ENCODE results near the gene IGHMBP2.

IGHMBP2 gene

GRCh38 chr11:68939583-68940555 lies 36.2 kb downstream of the IGHMBP2 start:
- no peak for DNase-seq (ENCODE audit: low spot score)

DNA sequence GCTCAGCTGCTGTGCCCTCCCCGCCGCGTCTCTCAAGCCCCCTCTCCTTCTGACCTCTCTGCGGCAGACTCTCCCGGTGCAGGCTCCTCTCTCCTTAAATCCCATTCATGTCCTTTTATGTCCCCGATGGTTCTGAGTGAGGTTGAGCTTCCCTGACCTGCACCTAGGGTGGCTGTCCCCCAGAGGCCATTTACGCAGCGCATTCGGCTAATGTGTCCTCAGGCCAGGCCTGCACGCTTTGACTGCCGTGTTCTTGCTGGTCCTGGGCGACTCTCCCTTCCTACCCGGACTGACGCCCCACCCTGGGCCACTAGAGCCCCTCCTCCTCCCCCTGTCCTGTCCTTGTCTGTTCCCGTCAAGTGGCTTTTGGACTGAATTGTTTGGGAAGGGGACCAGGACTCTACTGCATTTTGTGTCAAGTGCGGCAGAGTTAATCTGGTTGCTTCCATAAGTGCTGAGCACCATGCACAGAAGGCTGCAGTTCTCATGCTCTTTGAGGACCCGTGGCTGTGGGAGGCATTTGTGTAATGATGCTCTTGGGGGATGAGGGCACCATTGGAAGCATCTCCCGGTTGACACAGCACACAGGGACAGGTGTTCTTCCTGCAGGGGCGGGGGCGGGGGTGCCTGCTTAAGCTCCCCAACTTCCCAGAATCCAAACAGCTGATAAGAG lies 37.1 kb downstream of the IGHMBP2 start:
- DNase-seq (ENCODE audit: low spot score), result no peak

DNA sequence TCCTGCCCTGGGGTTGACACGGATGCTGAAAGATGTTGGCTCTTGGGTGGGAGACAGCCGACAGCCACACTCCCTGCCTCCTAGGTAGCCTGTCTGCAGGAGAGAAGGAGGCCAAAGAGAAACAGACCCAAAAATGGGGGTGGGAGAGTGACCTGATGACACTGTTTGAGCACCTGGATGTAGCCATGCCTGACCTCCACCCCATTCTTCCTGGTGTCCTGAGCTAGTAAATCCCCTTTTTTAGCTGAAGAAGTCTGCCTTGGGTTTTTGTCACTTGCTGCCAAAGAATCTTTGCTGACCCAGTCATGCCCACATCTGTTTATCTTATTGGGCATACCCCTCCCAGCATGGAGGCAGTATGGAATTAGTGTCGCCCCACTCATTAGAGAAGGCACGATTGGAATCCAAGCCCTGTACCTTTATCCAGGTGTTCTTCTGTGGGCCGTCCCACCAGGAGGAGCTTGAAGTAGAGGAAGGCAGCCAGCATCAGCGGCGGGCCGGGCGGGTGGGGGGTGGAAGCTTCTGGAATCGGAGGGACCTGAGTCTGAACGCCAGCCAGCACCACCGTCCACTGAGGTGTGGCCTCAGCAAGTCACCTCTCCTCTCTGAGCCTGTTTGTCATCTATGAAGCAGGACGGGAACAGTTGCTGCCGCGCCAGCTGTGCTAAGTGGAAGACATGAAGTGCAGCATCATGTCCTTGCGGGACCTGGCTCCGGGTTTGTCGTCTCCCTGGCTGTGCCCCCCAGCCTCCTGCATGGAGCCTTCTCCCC lies 37.8 kb downstream of the IGHMBP2 start:
- DNase-seq (ENCODE audit: low spot score), result no peak

DNA sequence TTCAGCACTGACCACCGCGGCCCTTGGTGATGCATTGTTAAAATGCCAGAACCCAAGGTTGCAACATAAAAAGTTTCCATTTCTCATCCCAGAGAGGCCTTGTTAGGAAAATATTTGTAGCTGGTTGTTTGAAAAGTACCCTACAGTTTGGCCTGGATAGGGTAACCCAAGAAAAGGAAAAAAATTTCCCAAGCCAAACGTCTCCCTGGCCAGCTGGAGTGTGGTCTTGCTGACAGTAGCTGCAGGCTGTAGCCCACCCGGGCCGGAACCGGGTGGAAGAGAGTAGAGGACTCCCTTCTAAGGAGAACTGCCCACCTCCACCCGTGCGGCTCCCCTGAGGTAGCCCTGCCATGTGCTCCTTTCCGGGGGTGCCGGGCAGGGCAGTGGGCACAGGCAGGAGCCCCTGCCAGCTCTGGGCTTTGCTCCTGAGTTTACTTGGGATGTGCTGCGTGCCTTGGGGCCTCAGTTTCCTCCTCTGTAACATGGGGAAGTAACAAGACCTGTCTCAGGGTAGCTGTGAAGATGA lies 38.5 kb downstream of the IGHMBP2 start:
- DNase-seq (ENCODE audit: low spot score), result no peak

DNA sequence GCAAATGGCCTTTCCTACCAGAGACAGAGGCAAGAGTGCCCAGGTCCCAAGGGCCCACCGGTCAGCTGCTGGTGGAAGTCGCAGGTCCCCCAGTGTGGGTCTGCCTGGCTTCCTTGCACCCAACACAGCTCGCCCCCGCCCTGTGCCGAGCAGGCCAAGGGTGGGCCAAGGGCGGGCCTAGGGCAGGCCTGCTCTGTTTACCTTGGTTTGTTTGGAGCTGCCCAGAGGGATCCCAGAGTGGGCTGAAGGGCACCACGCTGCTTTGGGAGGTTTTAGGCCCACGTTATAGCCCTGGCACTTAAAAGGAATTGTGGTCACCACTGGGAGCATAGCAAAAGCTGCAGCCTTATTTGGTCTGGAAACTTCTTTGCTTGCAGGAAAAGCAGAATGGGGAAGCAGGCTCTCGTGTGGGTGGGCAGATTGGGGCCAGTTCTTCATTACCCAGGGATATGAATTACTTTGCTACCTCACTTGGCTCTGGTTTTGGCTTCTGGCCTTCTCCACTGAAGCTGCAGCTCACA lies 39.1 kb downstream of the IGHMBP2 start:
- DNase-seq (ENCODE audit: low spot score), result no peak

GRCh38 chr11:68946416-68947090 lies 42.9 kb downstream of the IGHMBP2 start:
- DNase-seq (ENCODE audit: low spot score), result no peak

DNA sequence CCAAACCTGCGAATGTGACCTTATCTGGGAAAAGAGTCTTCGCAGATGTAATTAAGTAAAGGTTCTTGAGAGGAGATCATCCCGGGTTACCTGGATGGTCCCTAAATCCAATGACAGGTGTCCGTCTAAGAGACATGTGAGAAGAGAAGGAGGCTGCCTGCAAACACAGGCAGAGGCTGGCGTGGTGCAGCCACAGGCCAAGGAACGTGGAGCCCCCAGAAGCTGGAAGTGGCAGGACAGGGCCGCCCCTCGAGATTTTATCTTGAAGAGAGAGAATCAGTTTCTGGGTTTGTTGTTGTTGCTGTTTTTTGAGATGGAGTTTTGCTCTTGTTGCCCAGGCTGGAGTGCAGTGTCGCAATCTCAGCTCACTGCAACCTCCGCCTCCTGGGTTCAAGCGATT lies 43.5 kb downstream of the IGHMBP2 start:
- DNase-seq (ENCODE audit: low spot score), result no peak

GRCh38 chr11:68948496-68948895 lies 44.8 kb downstream of the IGHMBP2 start:
- DNase-seq (ENCODE audit: low spot score), result no peak

GRCh38 chr11:68948935-68949334 lies 45.2 kb downstream of the IGHMBP2 start:
- DNase-seq (ENCODE audit: low spot score), result no peak

DNA sequence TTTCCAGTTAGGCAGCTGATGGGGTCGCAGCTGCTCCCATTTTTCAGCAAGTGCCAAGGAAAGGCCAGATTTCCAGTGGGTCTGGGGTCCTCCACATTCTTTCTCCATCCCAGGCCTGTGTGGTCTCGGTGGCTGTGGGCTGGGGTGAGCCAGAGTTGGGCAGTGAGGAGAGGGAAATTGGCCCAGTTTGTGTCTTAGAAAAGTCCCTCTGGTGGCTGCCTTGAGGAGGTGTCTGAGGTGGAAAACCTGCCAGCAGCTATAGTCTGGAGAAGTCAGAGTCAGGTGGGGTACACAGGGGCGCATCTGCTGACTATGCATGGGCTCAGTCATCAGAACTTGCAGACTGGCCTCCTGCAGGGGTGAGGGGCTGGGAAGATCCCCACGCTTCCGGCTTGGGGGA lies 46.6 kb downstream of the IGHMBP2 start:
- DNase-seq (ENCODE audit: low spot score), result peak; percentile 33

DNA sequence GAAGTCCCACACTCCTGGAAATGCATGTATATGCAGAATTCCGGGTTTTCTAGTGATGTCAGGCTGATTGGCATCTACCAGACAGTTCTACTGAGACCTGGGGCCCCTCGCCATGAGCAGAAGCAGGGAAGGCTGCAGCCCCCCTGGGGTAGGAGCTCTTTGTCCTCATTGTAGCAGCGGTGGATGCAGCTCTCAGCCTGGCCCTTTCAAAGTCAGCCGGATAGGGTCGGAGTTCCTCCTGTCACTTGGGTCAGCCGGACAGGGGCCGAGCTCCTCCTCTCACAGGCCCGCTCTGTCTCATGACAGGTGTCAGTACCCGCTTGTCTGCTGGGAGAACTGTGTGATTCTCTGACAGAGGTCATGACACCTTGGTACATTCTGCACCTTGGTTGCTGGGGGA lies 47.1 kb downstream of the IGHMBP2 start:
- DNase-seq (ENCODE audit: low spot score), result no peak

DNA sequence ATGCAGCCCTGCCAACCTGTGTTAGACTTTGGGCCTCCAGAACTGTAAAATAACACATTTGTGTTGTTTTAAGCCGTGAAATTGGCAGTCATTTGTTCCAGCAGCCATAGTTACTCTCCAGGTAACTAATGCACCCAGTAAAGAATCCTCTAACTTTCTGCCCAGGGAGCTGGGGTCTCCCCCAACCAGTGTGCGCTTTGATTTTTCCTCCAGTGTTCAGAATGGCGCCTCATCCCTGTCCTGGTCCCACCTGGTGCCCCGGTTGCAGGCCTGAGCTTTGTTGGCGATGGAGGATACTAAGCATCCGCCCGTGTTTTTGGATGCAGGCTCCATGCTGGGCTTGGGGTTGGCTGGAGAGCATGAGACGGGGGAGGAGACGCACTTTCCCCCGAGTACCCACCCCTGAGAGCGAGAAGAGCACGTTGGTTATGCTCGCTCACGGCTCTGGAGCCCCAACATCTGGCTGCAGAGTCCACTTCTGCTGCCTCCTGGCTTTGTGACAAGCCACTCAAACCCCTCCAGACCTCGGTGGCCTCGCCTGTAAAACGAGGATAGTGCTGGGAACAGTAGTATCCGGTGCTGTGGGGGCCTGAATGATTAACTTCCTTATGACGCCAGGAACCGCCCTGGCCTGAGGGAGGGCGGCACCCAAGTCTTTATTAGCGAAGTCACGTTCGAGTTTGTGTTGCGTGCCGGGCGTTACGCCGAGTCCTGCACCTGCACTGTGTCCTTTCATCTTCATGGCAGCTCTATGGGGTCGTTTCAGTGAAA lies 51.3 kb downstream of the IGHMBP2 start:
- DNase-seq (ENCODE audit: low spot score), result no peak

DNA sequence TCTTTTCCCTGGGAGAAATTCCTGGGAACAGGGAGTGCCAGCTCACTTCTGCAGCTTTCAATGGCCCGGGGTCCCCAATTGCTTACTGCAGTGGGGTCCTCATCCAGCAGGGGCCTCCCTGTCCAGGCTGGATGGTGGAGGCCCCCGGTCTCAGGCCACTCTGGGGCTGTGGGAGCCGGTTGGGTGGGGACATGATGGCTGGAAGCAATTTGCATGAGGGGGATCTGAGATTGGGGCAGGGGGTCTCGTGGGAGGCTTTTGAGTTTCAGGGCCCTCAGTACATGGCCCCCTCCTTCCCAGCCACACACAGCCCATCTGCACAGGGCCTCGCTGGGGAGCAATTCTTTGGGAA lies 51.9 kb downstream of the IGHMBP2 start:
- no peak for DNase-seq (ENCODE audit: low spot score)

GRCh38 chr11:68956142-68956541 lies 52.5 kb downstream of the IGHMBP2 start:
- no peak for DNase-seq (ENCODE audit: low spot score)

GRCh38 chr11:68956547-68957254 lies 53.0 kb downstream of the IGHMBP2 start:
- DNase-seq (ENCODE audit: low spot score), result no peak

DNA sequence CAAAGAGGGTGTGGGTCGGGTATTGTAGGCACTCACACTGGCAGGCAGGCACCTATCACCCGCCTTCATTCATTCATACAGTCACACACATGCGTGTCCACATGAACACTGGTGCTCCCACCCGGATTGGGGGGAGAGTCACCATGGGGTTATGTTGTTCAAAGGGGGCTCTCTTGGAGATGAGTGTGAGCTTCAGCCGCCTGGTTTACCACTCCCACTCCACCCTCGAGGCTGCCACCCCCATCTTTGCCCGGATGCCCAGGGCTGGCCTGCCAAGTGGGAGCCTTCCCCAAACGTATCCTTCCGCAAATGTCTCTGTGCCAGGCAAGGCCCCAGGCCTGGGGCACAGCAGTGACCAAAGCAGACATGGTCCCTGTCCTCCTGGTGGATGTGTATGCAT lies 54.5 kb downstream of the IGHMBP2 start:
- DNase-seq (ENCODE audit: low spot score), result no peak

DNA sequence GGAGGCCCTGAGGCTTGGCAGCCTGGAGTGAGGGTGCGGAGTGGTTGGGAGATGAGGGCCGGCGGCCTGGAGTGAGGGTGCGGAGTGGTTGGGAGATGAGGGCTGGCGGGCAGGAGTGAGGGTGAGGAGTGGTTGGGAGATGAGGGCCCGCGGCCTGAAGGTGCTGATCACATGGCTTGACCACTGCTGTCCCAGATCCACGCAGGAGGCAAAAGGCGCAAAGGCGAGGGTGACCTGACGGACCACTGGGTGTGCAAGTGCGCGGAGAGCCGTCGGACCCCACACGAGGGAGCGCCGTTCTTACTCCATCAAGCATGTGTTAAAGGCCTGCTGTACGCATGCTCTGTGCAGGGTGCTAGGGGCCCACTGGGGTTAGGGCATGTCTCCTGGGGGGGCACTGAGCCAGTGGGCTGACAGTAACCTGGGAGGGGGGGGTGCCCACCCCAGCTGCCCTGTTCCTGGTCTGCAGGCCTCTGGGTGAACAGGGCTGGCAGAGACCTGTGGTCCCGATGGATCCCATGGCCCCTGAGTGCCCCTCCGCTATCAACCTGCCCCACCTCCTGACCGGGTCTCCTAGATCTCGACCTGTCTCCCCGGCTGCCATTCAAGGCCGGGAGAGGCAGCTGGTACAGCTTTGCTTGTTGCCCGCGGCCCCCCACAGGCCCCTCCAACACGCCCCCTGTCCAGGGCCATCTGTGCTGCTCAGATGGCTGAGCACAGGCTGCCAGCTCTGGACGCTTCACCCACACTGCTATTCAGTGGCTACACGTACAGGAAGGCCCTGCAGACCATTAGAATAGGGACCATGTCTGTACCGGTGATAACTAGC lies 56.0 kb downstream of the IGHMBP2 start:
- DNase-seq (ENCODE audit: low spot score), result no peak

- DNase-seq (ENCODE audit: low spot score), result no peak
These were observed 56.8 kb downstream of the IGHMBP2 start for GRCh38 chr11:68960294-68961071.
